G401 (cell line): ENCODE measurements around the gene TLE3. TPM values are rescaled to one million over a fixed set of nuclear protein-coding genes. Genes with fewer than 3 reads are reported as not detected.

Experiments
- DNase-seq: peaks from one replicate; pipeline ENCODE4 v3.0.0-alpha.2; 2015; ENCODE audit warnings: low spot score
- in situ Hi-C: cut with HindIII; loops from 2 replicates; pipeline ENCODE4 v1.10.0; 2016; ENCODE audit warnings: low sequenced_read_pairs, mixed read lengths
- total RNA-seq: library from RNA; depleted of rRNA; stranded (reverse); fragments of >200 nt; shearing (Covaris generic); gene quantifications from 2 replicates; pipeline ENCODE4 v1.2.3, GENCODE V29; 2014

Gene TLE3
- total RNA-seq, 1 experiment from 2014 or later, result 34.6 TPM

- no peak for DNase-seq
- in situ Hi-C loops, result no loop called here
Measured at GRCh38 chr15:70055601-70056051, 42.1 kb downstream of the TLE3 start.

DNA sequence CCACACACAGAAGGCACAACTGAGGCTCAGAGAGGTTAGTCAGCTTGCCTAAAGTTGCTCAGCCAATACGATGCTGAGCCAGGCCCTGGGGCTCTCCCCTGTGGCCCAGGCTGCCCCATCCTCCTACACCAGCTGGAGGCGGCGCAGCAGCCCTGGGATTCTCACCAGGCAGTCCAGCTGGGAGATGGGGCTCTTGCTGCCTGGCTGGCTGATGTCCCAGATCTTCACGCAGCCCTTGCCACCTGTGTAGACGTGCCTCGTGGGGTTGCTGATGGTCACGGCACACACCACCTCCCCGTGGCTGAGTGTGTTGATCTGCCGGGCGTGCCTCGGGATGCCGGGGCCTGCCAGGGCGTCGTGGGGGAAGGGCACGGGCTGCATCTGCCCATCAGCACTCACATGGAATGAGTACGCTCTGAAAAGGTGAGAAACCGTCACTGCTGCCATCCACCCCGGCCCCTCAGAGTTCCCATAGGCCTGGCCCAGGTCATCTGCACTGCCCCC is 42.8 kb downstream of the TLE3 start:
- no peak for DNase-seq
- in situ Hi-C loops, result no loop called here

DNA sequence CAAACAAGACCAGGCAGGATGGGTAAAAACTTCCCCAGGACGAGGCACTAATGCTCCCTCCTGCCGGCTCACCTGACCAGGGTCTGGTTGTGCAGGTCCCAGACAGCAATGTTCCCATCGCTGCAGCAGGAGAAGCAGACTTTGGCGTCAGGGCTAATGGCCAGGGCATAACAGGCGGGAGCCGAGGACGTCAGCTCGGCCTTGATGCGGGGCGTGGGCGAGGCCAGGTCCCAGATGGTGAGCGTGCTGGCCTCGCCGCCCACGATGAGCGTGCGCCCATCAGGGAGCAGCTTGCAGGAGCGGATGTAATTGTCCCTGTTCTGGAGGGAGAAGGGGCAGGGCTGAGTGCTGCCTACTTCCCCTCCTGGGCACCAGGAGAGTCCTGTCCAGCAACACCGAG is 43.4 kb downstream of the TLE3 start:
- DNase-seq, result peak; percentile 46
- in situ Hi-C loops, result no loop called here

GRCh38 chr15:70053716-70054229 is 43.9 kb downstream of the TLE3 start:
- in situ Hi-C loops, result no loop called here
- no peak for DNase-seq

DNA sequence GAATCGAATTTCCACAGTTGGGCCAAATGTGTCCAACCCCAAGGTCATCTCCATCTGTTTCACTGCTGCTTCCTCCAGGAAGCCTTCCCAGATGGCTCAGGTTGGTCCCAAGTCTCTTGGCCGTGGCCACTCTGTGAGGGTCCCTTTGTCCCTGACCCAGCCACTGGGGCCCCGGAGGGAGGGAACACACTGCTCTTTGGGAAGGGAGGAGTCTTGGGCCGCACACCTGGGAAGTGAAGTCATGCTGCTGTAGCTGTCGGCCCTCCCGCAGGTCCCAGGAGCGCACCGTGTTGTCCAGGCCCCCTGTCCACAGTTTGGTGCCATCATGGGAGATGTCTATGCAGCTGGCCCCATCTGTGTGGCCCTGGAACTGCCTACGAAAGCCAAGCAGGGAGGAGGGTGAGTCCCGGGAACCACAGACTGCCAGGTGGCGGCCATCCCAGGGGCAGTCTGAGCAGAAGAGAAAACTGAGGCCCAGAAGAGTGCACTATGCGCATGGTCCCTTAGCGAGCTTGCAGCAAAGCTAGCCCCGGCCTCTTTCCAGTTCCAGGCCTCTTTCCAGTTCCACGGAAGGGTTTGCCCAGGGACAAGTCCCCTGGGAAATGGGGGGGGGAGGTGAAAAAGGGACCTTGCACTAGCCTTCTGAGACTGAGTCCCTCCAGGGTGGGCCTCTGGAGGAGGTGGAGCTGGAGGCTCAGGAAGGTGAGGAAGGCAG is 44.6 kb downstream of the TLE3 start:
- in situ Hi-C loops, result no loop called here

DNA sequence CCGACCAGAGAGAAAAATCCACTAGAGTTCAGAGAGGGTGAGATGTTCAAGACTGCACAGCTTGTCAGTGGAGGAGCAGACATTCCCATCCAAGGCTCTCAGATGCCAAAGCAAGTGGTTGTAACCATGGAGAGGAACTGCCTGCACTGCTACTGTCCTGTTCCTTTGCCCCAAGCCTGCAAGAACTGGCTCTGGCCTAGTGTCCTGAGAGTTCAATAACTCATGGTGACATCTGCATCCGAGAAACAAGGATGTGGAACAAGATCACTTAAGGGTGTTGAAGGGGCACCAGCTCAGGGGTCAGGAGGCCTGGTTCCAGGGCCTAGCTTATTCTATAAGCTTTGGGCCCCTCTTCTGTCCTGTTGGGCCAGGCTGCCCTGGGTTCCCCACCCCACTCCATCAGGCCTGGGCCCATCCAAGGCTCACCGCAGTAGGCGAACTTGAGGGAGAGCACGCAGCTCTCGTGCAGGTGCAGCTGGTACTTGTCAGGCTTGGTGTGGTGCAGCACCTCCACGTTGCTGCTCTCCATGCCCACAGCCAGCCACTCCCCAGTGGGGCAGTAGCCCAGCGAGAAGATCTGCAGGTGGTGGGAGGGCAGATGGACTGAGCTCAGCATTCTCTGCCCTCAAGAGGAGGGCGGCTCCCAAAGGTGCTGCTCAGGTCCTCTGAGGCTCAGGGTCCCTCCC is 45.6 kb downstream of the TLE3 start:
- in situ Hi-C loops, result no loop called here
- no peak for DNase-seq

More for the DNA sequence above, 44.6 kb downstream of the TLE3 start:
- DNase-seq, result no peak

DNA sequence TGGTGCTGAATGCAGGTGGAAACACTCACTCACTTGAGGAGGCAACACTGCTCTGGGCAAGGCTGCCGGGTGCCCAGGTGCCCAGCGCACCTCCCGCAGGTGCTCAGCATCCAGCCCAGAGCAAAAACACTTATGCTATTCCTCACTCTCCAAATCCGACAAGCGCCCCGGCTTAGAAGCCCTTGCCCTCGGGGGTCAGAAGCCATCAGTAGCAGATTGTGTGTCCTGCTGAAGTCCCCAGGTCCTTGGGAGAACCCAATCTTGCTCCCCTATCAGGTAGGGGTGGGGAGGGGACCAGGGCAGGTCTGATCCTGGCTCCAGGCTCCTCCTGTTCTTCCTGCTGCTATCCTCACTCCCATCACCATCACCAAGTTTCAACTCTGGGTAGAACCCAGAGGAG is 46.7 kb downstream of the TLE3 start:
- in situ Hi-C loops, result no loop called here
- no peak for DNase-seq

GRCh38 chr15:70050441-70050840 is 47.3 kb downstream of the TLE3 start:
- in situ Hi-C loops, result no loop called here
- no peak for DNase-seq

DNA sequence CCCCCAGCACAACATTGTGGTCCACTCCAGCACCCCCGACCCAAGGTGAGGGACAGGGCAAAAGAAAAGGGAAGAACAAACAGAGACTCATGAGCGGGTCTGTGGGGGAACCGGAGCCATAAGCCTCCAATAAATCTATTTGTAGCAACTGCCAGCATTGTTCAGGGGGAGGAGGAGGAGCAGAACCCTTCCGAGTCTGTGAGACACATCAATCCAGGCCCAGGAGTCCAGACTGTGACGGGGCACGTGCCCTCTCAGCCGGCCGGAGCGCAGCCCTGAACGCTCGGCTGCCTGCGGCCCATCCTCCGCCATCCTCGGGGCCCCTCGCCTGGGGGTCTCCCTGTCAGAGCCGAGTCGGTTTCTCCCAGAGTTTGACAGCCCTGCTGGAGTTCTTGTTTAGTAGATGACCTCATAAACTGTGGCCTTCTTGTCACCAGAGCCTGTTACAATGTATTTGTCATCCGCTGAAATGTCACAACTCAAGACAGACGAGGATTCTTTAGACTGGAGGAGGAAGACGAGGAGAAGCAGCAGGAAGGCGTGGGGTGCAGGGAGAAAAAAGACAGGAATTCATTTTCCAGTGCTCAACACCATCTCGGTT is 47.9 kb downstream of the TLE3 start:
- in situ Hi-C loops, result no loop called here
- no peak for DNase-seq

- no peak for DNase-seq
- in situ Hi-C loops, result no loop called here
Measured at GRCh38 chr15:70048578-70049514, 48.9 kb downstream of the TLE3 start.

- in situ Hi-C loops, result no loop called here
- no peak for DNase-seq
Measured at GRCh38 chr15:70048198-70048565, 49.5 kb downstream of the TLE3 start.

DNA sequence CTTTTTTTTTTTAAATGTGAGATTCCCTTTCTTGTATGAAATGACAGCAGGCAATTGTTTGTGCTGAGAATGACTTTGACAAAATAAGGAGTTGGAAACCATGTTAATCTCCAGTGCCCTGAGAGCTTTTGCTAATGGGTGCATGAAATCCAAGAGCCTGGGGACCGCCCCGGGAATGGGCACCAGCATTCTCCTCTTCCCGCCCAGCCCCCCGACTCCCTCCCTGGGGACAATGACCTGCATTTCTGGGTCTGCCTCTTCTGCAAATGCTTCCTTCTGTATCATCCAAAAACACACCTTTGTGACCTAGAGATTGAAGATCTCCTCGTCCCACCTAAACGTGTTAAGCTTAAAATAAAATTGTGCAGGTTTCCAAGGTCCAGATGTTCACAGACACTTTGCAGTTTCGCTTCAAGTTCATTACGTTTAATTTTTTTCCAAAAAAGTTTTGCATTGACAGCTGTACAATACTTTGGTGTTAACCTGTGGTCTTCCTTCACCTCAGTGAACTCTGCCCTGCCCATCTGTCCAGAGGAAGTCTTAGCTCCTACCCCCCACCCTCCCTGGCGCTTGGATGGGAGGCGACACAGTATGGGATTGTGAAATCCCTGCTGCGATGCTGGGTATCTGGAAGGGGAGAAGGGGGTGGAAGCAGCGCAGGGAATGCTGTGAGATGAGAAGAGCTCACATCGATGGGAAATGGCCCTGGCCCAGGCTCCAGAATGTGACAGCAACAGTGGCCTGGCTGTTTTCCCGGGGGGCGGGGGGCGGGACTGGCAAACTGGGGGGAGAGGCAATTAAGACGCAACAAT is 50.1 kb downstream of the TLE3 start:
- in situ Hi-C loops, result no loop called here
- no peak for DNase-seq

DNA sequence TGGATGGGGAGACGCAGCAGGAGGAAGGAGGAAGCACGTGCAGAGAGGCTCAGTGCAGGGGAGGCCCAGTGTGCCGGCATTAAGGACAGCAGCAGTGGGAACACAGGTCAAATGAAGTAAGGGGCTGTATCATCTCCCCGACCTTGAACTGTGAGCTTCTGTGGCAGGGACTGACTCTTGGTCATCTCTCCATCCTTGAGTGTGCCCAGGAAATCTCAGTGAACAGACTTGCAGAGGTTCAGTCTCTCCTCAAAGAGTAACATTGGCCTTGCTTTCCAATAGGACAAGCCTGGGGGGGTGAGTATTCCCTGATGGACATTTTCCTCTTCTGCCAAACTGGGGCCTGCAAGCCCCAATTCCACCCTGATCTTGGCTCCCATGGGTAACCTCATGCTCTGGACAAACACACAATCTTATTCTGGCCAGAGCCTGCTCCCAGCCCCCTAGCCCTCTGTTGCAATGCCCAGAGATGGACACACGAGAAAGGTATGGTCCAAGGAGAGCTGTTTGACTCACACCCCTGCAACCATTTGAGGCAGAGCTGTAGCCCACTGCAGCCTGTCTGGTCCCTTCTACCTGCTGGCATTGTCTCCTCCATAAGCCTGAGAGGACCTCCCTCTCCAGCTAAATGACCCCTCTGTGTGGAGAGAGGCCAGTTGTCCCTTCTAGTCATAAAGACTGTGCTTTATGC is 50.9 kb downstream of the TLE3 start:
- DNase-seq, result no peak
- in situ Hi-C loops, result no loop called here

- DNase-seq, result no peak
- in situ Hi-C loops, result no loop called here
Measured at GRCh38 chr15:70045045-70045444, 52.7 kb downstream of the TLE3 start.

DNA sequence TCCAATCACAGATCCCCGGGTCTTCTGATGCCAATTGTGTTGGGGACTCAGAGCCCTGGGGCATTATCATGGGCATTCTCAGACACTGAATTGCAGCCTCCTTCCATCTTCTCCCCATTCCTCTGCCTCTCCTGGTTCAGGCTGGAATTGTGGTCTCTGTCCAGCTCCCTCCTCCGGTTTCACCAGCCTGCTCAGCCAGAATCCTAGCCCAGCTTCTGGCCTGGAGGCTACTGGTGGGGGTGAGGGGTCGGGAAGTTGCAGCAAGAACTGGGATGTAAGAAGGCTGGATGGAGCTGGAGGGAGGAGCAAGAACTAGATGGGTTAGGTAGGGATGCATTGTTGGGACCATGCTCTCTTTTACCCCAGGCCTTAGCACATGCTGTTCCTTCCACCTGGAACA is 53.5 kb downstream of the TLE3 start:
- in situ Hi-C loops, result no loop called here
- no peak for DNase-seq

- in situ Hi-C loops, result no loop called here
Measured at GRCh38 chr15:70043590-70043989, 54.1 kb downstream of the TLE3 start.

GRCh38 chr15:70042553-70043214 is 55.0 kb downstream of the TLE3 start:
- no peak for DNase-seq
- in situ Hi-C loops, result no loop called here

More at GRCh38 chr15:70043590-70043989, 54.1 kb downstream of the TLE3 start:
- DNase-seq, result no peak
